AG04450 (cell line): ENCODE measurements around the gene OR10H3. TPM values are rescaled to one million over a fixed set of nuclear protein-coding genes. Genes with fewer than 3 reads are reported as not detected.
"Not testable (repeated sequence)": the region's sequence is repeated elsewhere in the genome, so short reads cannot be mapped to it uniquely, and the experiment has no call there.

Experiments
- CTCF ChIA-PET: fragments of 300-600, 350-600 bp; formaldehyde crosslinking; extraction: SDS; loops from one replicate; lab custom pipeline; 2022; ENCODE audit warnings: antibody characterized with exemption, inconsistent platforms; lab: Charles Lee
- POLR2A ChIA-PET: fragments of 350-600 bp; formaldehyde crosslinking; extraction: SDS; loops from one replicate; lab custom pipeline; 2021; ENCODE audit warnings: antibody characterized with exemption, inconsistent platforms; lab: Yijun Ruan, JAX
- DNase-seq: peaks from one replicate; pipeline ENCODE4 v3.0.0-alpha.2; 2011; ENCODE audit warnings: low read depth, low spot score
- H3K27ac ChIP-seq: one replicate; pipeline ENCODE4 v1.5.1; 2012; ENCODE audit warnings: low read depth, low read length, control low read depth
- H3K27me3 ChIP-seq: one replicate; pipeline ENCODE4 v1.6.0; 2012; ENCODE audit warnings: low read length; ENCODE audit not compliant: control insufficient read depth, insufficient read depth
- H3K4me3 ChIP-seq: 2 replicates; pipeline ENCODE4 v1.5.1; 2011; ENCODE audit warnings: mild to moderate bottlenecking, low read depth, low read length, control low read depth
- H3K9me3 ChIP-seq: 2 replicates; pipeline ENCODE4 v1.5.1; 2012; ENCODE audit warnings: low read length; ENCODE audit not compliant: control insufficient read depth, insufficient read depth
- polyA plus RNA-seq: library from polyadenylated mRNA; depleted of rRNA; stranded (reverse); fragments of >200 nt; gene quantifications from 2 replicates; pipeline ENCODE4 v1.2.3, GENCODE V29; 2011
- TF ChIP-seq, protein P1 (sequence below): IDR thresholded peaks from 2 replicates; pipeline ENCODE4 v1.5.1; 2011; ENCODE audit warnings: low read depth, low read length, control low read depth, inconsistent platforms

Gene OR10H3
- polyA plus RNA-seq, 1 experiment, result not detected

GRCh38 chr19:15781661-15782060, 43.9 kb downstream of the OR10H3 start:
- Histone ChIP-seq H3K4me3 (no peak overlapping the region), H3K27me3 (no peaks in the 10 kb centered on the region), H3K9me3 (peaks cover 40% of the 10 kb centered on the region), H3K27ac (no peak overlapping the region)
- POLR2A ChIA-PET, result no interaction called here
- CTCF ChIA-PET, result no interaction called here
- TF ChIP-seq, protein P1, sequence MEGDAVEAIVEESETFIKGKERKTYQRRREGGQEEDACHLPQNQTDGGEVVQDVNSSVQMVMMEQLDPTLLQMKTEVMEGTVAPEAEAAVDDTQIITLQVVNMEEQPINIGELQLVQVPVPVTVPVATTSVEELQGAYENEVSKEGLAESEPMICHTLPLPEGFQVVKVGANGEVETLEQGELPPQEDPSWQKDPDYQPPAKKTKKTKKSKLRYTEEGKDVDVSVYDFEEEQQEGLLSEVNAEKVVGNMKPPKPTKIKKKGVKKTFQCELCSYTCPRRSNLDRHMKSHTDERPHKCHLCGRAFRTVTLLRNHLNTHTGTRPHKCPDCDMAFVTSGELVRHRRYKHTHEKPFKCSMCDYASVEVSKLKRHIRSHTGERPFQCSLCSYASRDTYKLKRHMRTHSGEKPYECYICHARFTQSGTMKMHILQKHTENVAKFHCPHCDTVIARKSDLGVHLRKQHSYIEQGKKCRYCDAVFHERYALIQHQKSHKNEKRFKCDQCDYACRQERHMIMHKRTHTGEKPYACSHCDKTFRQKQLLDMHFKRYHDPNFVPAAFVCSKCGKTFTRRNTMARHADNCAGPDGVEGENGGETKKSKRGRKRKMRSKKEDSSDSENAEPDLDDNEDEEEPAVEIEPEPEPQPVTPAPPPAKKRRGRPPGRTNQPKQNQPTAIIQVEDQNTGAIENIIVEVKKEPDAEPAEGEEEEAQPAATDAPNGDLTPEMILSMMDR, result no peak
- DNase-seq, result no peak

- Histone ChIP-seq H3K27ac (no peak overlapping the region), H3K4me3 (no peak overlapping the region), H3K9me3 (peaks cover 36% of the 10 kb centered on the region), H3K27me3 (no peaks in the 10 kb centered on the region)
- CTCF ChIA-PET, result no interaction called here
- TF ChIP-seq, protein P1, result no peak
- POLR2A ChIA-PET, result no interaction called here
- DNase-seq, result no peak
These were observed 44.4 kb downstream of the OR10H3 start for GRCh38 chr19:15782211-15782610.

GRCh38 chr19:15782896-15783295, 45.1 kb downstream of the OR10H3 start:
- POLR2A ChIA-PET, DNase-seq, CTCF ChIA-PET, H3K27ac ChIP-seq, H3K4me3 ChIP-seq, H3K27me3 ChIP-seq: not testable (repeated sequence)
- H3K9me3 ChIP-seq, result peaks cover 29% of the 10 kb centered on the region

GRCh38 chr19:15787611-15788155, 49.9 kb downstream of the OR10H3 start, which contains the start of gene OR10H5:
OR10H5 (plus strand) TSS chr19:15787661; CDS start chr19:15794049, 6,388 bp downstream.
- ChIA-PET POLR2A (no interaction called here), CTCF (no interaction called here)
- Histone ChIP-seq H3K27me3 (no peaks in the 10 kb centered on the region), H3K27ac (no peak within 1 kb of the TSS), H3K4me3 (no peak within 1 kb of the TSS), H3K9me3 (peaks cover 5% of the 10 kb centered on the region)
- no peak for DNase-seq
- TF ChIP-seq, protein P1, result no peak

DNA sequence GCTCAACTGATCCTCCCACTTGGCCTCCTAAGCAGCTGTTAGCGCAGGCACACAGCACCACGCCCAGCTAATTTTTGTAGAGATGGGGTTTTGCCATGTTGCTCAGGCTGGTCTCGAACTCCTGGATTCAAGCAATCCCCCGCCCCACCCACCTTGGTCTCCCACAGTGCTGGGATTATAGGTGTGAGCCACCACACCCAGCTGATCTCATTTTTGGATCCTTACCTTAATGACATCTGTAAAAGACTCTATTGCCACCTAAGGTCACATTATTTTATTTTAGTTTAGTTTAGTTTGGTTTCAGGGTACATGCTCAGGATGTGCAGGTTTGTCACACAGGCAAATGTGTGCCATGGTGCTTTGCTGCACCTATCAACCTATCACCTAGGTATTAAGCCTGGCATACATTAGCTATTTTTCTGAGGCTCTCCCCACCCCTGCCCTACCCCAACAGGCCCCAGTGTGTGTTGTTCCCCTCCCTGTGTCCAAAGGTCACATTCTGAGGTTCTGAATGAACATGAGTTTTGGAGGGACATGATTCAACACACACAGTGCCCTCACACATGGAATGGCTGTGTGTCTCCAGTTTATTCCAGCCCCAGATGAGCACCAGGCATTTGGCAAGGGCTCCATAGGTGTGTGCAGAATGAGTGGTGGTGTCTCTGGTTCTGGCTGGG, 50.9 kb downstream of the OR10H3 start:
- H3K27ac ChIP-seq, result no peak overlapping the region
- peaks cover 6% of the 10 kb centered on the region for H3K9me3 ChIP-seq
- no peaks in the 10 kb centered on the region for H3K27me3 ChIP-seq
- H3K4me3 ChIP-seq, result no peak overlapping the region
- ChIA-PET CTCF (no interaction called here), POLR2A (no interaction called here)
- TF ChIP-seq, protein P1, result no peak
- DNase-seq, result no peak
